Stimulated activated naive CD8-positive, alpha-beta T cell treated with anti-CD3 and anti-CD28 coated beads, Interleukin-15, Interleukin-2, amounts not matched to agents 100 ng/mL and 50 ng/mL, for 24 hours (primary cell): Measurements from ENCODE around the gene FILIP1L.

Source experiments
- H3K27ac Mint-ChIP-seq: one replicate; pipeline ENCODE4 v1.8.0; 2021; ENCODE audit warnings: mild to moderate bottlenecking, mixed read lengths
- H3K27me3 Mint-ChIP-seq: one replicate; pipeline ENCODE4 v1.8.0; 2021; ENCODE audit warnings: mixed read lengths
- H3K36me3 Mint-ChIP-seq: one replicate; pipeline ENCODE4 v1.8.0; 2021; ENCODE audit warnings: low read depth, mixed read lengths
- H3K4me1 Mint-ChIP-seq: one replicate; pipeline ENCODE4 v1.8.0; 2021; ENCODE audit warnings: low read depth, mixed read lengths
- H3K4me3 Mint-ChIP-seq: one replicate; pipeline ENCODE4 v1.8.0; 2021; ENCODE audit warnings: mild to moderate bottlenecking, mixed read lengths
- H3K9me3 Mint-ChIP-seq: one replicate; pipeline ENCODE4 v1.8.0; 2021; ENCODE audit warnings: mixed read lengths

FILIP1L gene

DNA sequence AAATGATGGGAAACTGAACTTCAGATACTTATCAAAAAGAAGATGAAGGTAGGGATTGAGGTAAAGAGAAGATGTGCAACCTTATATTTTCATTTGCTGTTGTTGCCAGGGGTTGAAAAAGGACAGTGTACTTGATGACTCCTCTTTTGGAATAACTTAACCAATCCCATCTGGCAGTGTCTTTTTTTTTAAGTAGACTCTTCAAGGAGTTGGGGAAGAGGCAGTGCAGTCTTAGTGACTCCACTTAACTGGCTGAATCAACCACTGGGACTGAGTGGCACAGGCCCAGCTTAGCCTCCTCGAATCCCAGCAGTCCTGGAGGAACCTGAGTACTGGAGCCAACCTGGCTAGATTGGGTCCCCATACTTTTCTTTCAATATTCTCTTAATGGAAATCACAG is 27.3 kb upstream of the FILIP1L start:
- H3K4me1 Mint-ChIP-seq = no peaks in the 10 kb centered on the region
- H3K27me3 Mint-ChIP-seq = no peaks in the 10 kb centered on the region
- no peak overlapping the region for H3K4me3 Mint-ChIP-seq
- peaks cover 26% of the 10 kb centered on the region for H3K9me3 Mint-ChIP-seq
- H3K36me3 Mint-ChIP-seq = peaks cover 59% of the 10 kb centered on the region
- no peak overlapping the region for H3K27ac Mint-ChIP-seq

DNA sequence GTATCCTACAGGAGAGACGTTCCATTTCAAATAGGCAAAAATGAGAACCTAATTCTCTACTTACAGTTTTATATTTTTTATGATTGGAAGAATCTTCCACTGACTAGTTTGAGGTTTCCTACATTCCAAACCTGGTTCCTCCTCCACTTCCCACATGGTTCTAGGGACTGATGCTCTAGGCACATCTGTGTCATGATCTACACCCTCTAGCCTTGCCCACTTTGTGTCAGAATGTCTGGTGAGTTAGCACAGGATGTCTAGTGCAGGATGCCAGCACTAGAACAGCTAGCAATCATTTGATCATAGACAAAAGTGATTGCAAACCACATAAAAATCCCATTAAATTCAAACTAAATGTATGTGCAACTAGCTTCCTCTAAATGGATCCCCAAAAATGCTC is 26.7 kb upstream of the FILIP1L start:
- H3K27me3 Mint-ChIP-seq = no peaks in the 10 kb centered on the region
- peaks cover 26% of the 10 kb centered on the region for H3K9me3 Mint-ChIP-seq
- no peaks in the 10 kb centered on the region for H3K4me1 Mint-ChIP-seq
- no peak overlapping the region for H3K4me3 Mint-ChIP-seq
- no peak overlapping the region for H3K27ac Mint-ChIP-seq
- H3K36me3 Mint-ChIP-seq = peaks cover 60% of the 10 kb centered on the region

DNA sequence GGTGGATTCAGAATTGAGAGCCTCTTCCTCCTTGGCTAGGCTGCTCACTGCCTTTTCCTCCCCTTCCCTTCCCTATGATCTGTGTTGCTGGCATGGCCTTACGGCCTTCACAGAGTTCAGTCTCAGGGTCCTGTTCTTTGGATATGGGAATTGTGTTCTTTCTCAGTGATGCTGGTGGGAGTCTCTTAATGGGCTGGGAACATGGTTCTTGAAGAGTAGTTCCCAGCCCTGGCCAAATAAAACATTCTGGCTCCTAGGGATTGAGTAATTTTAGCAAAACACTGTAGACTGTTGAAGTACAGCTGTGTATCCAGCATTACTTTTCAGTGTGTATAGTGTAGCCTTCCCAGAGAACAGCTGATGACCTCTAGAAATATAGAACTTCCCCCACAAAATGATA is 22.6 kb upstream of the FILIP1L start:
- Mint-ChIP-seq H3K36me3 (peaks cover 33% of the 10 kb centered on the region), H3K4me1 (no peaks in the 10 kb centered on the region), H3K4me3 (no peak overlapping the region), H3K27me3 (no peaks in the 10 kb centered on the region), H3K9me3 (peaks cover 6% of the 10 kb centered on the region), H3K27ac (no peak overlapping the region)

DNA sequence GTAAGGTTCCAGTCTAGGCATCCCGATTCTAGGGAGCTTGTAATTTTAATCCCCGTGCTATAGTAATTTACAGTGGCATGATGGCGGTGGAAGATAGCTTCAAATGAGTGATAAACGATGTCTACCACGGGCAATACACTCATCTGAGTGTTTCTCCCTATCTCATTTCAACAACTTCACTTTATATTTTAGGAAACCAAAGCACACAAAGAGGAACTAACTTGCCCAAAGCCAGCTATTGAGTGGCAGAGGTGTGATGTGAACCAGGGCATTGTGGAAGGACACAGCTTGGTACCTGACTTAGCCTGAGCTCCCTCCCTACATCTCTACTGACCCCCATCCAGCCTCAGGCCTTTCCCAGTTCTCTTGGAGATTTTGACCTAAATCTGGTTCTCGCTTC is 16.9 kb upstream of the FILIP1L start:
- no peak overlapping the region for H3K4me3 Mint-ChIP-seq
- peaks cover 5% of the 10 kb centered on the region for H3K36me3 Mint-ChIP-seq
- H3K9me3 Mint-ChIP-seq = no peaks in the 10 kb centered on the region
- H3K27ac Mint-ChIP-seq = no peak overlapping the region
- no peaks in the 10 kb centered on the region for H3K4me1 Mint-ChIP-seq
- no peaks in the 10 kb centered on the region for H3K27me3 Mint-ChIP-seq

DNA sequence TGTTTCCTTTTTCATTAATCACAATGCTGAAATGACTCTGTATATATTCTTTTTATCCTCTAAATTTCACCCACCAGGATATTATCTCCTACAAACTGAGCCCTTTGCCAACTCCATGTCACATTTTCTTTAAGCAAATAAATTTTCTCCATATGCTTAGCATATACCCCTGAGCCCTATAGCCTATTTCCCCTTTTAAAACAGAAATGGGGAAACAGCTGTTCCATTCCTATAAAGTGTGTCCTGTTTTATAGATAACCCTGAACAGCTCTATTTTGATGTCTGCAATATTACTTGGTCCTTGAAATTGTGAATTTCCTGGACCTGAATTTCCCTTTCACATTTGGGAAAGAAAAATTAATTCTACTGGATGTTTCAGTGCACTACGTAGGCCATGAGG is 15.6 kb upstream of the FILIP1L start:
- Mint-ChIP-seq H3K4me3 (no peak overlapping the region), H3K4me1 (no peaks in the 10 kb centered on the region), H3K27me3 (no peaks in the 10 kb centered on the region), H3K36me3 (no peaks in the 10 kb centered on the region), H3K27ac (no peak overlapping the region), H3K9me3 (no peaks in the 10 kb centered on the region)

DNA sequence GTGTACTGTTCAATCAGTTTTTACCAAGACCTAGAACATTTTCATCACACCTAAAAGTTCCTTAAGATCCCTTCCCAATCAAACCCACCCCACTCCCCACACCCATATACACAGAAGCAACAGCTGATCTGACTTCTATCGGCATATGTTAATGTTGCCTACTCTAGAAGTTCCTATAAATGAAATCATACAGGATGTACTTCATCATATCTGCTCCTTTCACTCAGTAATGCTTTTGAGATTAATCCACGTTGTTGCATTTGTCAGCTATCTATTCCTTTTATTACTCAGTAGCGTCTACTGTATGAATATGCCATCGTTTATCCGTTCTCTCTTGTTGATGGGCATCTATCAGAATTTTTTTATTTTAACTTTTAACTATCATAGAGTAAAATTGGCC is 14.3 kb upstream of the FILIP1L start:
- H3K9me3 Mint-ChIP-seq = no peaks in the 10 kb centered on the region
- H3K36me3 Mint-ChIP-seq = no peaks in the 10 kb centered on the region
- H3K4me3 Mint-ChIP-seq = no peak overlapping the region
- H3K4me1 Mint-ChIP-seq = no peaks in the 10 kb centered on the region
- no peaks in the 10 kb centered on the region for H3K27me3 Mint-ChIP-seq
- H3K27ac Mint-ChIP-seq = no peak overlapping the region

DNA sequence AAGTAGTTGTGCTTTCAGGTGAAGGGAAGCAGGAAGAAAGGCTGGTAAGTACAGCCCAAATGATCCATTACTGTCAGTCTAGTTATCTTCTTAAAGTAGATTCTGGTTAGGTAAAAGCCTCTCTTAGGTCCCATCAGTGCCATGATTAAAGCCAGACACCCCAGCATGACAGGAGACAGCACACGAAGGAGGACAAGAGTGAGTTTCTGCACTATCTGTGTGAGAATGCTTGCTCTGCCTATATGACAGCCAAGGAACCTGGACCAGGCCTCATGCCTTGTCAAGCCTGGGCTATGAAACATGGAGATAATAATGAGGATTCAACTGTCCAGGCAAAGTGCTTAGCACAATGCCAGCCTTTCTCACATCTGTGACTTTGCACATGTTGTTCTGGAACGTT is 13.5 kb upstream of the FILIP1L start:
- Mint-ChIP-seq H3K27me3 (no peaks in the 10 kb centered on the region), H3K9me3 (no peaks in the 10 kb centered on the region), H3K4me1 (no peaks in the 10 kb centered on the region), H3K36me3 (no peaks in the 10 kb centered on the region), H3K27ac (no peak overlapping the region), H3K4me3 (no peak overlapping the region)

DNA sequence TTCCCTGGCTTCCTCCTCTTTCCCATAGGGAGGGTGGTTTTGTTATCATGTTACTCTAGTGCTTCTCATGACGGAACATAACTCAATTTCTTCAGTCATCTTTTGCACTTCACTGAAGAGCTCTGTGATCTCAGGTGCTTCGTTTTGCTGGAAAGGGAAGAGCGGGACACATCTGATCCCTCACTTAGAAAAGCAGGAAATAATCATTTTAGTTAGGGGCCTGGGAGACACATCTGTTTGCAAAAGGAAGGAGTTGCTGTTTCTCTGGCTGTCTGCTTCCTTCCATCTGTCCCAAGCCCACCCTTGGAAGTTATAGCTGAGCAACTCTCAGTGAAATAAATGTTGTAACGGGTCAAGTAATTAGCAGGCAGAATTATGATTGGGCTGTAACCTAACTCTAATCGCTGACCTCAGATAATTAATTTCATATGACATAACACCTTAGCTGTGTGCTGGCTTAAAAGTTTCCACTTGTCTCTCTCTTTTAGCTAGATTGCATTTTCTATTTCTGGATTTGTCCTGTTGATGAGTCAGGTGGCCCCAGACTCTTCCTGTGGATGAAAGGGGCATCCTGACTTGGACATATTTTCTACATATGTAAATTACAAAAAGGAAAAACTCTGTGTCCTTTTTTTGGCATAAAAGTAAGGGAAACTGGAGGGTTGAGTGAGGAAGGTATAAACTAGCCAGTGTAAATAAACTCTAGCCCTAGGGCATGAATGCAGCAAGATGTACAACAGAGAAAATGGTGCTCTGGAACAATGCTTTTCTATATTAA is 11.0 kb upstream of the FILIP1L start:
- Mint-ChIP-seq H3K4me3 (no peak overlapping the region), H3K36me3 (no peaks in the 10 kb centered on the region), H3K27ac (no peak overlapping the region), H3K9me3 (no peaks in the 10 kb centered on the region), H3K4me1 (no peaks in the 10 kb centered on the region), H3K27me3 (no peaks in the 10 kb centered on the region)

DNA sequence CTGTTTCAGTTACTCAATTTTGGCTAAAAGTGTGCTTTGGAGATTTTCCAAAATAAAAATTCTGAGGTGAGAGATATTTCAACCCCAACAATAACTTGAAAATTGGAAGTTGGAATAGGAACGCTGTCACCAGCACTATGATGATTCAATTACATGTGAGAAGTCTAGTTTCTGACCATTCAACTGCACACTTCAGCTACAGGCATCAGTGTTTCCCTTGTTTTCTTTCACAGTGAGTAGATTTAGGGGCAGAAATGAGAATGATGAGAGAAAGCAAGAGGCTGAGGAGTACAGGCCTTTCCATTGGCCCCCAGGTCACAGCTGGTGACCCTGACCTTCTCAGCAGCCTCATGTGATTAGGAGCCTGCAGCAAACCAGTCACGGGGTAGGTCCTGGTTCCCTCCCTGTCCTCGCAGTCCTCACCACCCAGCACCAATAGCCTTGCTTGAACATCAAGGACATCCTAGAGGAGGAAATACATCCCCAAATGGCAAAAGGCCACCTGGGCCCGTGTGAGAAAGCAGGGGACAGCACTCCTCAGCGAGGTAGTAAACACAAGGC is 10.0 kb upstream of the FILIP1L start:
- H3K9me3 Mint-ChIP-seq = no peaks in the 10 kb centered on the region
- no peaks in the 10 kb centered on the region for H3K4me1 Mint-ChIP-seq
- no peaks in the 10 kb centered on the region for H3K36me3 Mint-ChIP-seq
- H3K4me3 Mint-ChIP-seq = no peak overlapping the region
- H3K27me3 Mint-ChIP-seq = no peaks in the 10 kb centered on the region
- no peak overlapping the region for H3K27ac Mint-ChIP-seq

DNA sequence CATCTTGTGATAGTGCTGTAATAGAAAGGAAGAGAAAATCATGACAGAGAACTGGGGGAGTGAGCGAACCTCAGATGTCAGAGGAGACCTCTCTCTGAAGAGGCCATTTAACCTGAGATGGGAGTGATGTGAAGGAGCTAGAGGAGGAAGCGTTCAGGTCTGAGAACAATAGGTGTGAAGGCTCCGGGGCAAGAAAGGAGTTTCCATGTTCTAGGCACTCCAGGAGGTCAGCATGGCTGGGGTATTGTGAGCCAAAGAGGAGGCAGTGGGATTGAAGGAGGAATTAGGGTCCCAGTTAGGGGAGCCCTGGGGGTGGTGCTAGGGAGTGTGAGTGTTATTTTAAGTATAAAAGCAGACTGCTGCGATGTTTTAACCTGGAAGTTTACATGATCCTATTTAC is 8.8 kb upstream of the FILIP1L start:
- Mint-ChIP-seq H3K9me3 (no peaks in the 10 kb centered on the region), H3K4me3 (no peak overlapping the region), H3K4me1 (no peaks in the 10 kb centered on the region), H3K27me3 (no peaks in the 10 kb centered on the region), H3K36me3 (no peaks in the 10 kb centered on the region), H3K27ac (no peak overlapping the region)

DNA sequence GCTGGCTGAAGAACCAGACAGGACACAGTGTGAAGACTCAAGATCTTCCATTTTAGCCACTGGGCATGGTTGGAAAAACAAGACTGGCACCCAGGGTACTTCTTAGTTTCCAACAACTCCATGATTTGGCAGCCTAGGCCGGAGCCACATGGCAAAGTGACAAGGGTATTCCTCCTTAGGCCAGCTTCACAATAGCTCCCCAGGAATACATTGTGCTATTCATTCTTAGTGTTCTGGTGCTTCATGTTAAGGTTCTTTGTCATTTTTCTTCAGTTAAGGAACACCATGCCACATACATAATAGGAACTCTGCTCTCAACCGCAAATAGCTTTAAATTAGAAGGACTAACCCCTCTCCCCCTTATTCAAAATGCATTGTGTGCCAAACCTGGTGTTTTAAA is 8.0 kb upstream of the FILIP1L start:
- no peak overlapping the region for H3K4me3 Mint-ChIP-seq
- H3K4me1 Mint-ChIP-seq = no peaks in the 10 kb centered on the region
- H3K36me3 Mint-ChIP-seq = no peaks in the 10 kb centered on the region
- H3K27ac Mint-ChIP-seq = no peak overlapping the region
- H3K9me3 Mint-ChIP-seq = no peaks in the 10 kb centered on the region
- H3K27me3 Mint-ChIP-seq = no peaks in the 10 kb centered on the region

DNA sequence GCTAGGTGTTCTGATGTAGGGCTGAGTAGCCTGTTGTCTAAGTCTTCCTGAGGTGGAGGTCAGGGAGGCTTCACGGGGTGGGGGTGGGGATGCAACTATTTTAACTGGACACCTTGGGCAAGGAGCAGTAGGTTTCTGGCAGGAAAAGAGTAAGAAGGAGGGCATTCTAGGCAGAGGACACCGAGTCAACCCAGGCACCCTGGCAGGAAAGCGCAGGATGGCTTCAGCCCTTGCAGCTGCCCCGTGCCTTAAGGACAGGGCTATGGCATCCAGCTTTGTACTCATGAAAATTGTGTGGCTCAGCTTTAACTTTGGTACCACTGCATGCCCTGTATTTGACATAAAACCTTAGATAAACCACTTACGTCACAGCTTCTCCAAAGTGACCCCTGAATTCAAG is 6.4 kb upstream of the FILIP1L start:
- no peaks in the 10 kb centered on the region for H3K4me1 Mint-ChIP-seq
- H3K9me3 Mint-ChIP-seq = no peaks in the 10 kb centered on the region
- H3K36me3 Mint-ChIP-seq = no peaks in the 10 kb centered on the region
- no peak overlapping the region for H3K4me3 Mint-ChIP-seq
- no peaks in the 10 kb centered on the region for H3K27me3 Mint-ChIP-seq
- no peak overlapping the region for H3K27ac Mint-ChIP-seq

DNA sequence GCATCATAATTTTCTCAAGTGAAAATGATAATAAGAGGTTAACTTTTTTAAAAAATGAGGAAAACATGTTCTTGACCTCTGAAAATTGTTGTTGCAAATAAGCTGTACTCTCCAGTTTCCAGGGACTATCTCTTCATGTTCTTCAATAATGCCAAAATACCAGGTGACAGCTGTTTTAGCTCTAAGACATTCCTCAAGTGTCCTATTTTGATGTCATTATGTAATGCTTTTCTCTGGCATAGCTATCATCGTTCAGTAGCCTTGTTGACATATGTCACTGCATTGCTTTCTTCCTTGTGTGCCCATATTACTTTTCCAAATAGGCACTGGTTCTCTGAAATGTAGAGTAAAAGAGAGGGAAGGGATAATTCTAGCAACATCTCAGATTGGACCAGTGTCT is 5.7 kb upstream of the FILIP1L start:
- Mint-ChIP-seq H3K4me3 (no peak overlapping the region), H3K4me1 (no peaks in the 10 kb centered on the region), H3K9me3 (no peaks in the 10 kb centered on the region), H3K27ac (no peak overlapping the region), H3K27me3 (no peaks in the 10 kb centered on the region), H3K36me3 (no peaks in the 10 kb centered on the region)

DNA sequence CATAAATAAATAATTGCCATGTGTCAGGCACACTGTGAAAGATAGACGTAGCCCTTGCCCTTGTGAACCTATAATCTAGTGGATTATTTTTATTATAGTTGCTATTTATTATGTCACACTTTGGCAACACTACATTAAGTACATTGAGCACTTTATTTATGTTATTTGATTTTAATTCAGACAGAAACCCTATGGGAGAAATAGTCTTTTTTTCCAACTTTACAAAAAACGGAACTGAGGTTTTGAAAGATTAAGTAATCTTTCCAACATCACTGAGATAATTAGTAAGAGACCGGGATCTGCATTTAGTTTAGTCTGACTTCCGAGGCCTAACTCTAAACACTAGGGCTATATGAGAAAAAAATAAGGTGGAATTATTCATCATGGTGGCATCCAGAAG is 2.8 kb upstream of the FILIP1L start:
- Mint-ChIP-seq H3K36me3 (peaks cover 4% of the 10 kb centered on the region), H3K9me3 (no peaks in the 10 kb centered on the region), H3K27ac (no peak overlapping the region), H3K4me3 (no peak overlapping the region), H3K4me1 (no peaks in the 10 kb centered on the region), H3K27me3 (no peaks in the 10 kb centered on the region)

DNA sequence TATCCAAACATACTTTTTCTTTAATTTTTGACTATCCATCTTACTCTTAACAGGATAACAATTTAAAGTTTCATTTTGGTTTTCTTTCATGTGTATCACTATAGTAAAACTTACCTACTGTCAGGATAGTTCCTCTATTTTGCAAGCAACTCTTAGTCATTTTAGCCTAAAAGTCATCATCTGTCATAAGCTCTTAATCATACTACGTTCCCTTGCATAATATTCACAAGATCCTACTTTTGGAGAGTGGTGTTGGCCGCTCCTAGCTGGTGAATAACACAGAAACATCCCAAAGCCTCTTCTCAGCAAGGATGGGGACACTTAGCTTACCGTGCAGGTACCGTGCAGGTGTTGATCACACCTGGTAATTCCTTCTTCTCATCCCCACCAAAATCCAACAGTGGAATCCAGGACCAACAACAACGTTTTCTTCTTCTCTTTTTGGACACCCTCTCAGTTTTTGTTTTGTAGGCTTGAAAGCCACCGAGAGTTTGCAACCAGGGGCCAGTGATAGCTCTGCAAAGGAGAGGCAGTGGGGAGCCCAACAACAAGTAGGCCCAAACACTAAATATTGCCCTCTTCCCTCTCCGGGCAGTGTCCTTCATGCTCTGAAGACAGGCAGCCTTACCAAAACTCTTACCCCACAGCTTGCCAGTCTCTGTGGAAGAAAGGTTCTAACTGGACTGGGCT is 433 bp downstream of the FILIP1L start:
- no peaks in the 10 kb centered on the region for H3K4me1 Mint-ChIP-seq
- no peaks in the 10 kb centered on the region for H3K9me3 Mint-ChIP-seq
- no peak overlapping the region for H3K4me3 Mint-ChIP-seq
- no peak overlapping the region for H3K27ac Mint-ChIP-seq
- peaks cover 13% of the 10 kb centered on the region for H3K36me3 Mint-ChIP-seq
- H3K27me3 Mint-ChIP-seq = no peaks in the 10 kb centered on the region

DNA sequence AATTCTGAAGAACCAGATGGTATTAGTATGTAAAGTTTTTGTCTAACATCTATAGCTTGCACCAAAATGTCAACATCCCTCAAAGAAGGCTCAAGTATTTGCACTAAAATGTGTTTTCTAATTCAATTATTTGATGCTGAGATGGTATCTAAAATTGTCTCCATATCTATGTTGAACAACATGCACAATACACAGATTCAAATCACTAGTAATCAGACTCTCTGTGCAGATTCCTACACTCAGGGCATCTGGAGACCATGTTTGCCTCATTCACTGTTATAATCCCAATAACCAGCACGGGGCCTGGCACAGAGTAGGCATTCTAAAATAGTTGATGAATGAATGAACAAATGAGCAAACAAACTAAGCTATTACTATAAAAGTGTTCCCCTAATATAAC is 2.6 kb downstream of the FILIP1L start:
- Mint-ChIP-seq H3K4me1 (peaks cover 1% of the 10 kb centered on the region), H3K27ac (no peak overlapping the region), H3K27me3 (no peaks in the 10 kb centered on the region), H3K4me3 (no peak overlapping the region), H3K36me3 (peaks cover 23% of the 10 kb centered on the region), H3K9me3 (no peaks in the 10 kb centered on the region)
